Measurements from ENCODE around the gene TMSB10.
"Not testable (repeated sequence)": the region's sequence is repeated elsewhere in the genome, so short reads cannot be mapped to it uniquely, and the experiment has no call there.

TMSB10 gene

DNA sequence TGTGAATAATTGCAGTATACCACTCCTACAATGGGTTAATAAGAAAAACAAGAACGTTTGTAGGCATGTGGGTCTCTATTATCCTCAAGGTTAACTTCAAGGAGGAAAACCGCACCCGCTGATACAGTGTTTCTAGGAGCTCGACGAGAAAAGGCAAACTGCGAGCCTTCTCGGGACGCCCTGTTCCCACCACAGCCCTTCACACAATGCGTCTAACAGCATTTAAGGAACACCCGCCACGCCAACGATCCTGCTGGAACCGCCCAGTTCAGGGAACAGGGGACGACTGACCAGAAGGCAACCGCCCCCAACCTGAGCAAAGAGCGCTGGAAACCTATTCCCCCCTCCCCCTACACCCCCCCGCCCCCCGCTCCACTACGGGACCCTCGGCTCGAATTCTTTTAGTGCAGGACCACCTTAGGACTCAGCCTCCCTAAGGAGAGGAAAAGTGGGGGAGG lies 710 bp upstream of the TMSB10 start:
- peak; percentile 22 for DNase-seq (ENCODE audit: low spot score)

DNA sequence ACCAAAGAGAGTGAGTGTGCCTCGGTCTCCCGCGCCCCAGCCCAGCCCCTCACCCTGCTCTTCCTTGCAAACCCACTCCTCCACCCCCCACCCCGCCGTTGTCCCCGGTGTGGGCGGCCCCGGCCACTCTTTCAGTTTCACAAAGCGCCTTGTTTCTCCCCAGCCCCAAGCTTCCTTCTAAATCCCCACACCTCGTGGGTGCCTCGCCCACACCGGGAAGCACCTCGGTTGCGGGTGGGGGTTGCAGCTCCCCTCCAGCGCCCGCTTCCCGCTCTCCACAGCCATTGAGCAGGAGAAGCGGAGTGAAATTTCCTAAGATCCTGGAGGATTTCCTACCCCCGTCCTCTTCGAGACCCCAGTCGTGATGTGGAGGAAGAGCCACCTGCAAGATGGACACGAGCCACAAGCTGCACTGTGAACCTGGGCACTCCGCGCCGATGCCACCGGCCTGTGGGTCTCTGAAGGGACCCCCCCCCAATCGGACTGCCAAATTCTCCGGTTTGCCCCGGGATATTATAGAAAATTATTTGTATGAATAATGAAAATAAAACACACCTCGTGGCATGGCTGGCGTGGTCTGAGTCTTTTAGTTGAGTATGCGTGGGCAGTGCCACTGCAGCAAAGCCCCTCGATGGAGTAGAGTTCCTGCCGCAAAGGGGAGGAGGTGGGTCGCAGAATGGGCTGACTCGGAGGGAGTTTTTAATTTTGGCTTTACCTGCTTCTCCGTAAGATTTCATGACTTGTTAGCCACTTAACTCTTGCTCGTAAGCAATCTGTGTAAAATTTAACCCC lies 848 bp downstream of the TMSB10 start:
- peak; percentile 42 for DNase-seq (ENCODE audit: low spot score)

DNA sequence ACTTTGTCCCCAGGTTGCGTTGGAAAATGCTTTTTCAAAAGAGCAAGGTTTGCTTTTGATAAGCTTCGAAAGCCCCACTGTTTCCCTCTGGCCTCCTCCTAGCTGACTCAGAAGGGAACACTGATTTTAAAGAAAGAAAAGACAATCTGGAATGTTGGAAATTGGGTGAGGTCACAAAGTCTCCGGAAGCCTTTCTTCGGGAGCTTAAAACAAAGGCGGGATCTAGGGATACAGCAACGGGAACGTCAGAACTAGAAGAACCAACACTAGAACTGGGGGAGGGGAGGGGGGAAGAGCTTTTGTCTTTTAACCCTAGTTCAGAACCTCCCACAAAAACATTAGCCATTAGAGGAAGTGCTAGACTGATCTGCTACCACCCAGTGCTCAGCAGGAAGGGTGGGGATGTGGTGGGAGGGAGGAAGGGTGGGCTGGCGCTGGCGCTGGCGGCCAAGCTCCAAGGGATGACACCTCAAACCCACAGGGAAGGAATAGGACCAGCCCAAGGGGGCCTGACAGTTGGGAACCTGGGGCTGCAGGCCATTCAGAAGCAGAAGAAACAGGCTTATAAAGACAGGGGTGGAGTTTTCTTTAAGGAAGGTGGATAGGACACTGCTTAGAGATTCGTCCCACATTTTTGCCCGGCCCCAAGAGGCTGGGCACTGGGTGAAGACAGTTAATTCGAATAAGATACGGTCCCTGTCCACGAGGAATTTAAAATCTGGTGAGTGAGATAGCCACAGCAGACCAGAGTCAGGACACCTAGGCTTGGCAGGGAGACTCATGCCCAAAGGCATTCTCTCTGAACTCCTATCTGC lies 1.7 kb downstream of the TMSB10 start:
- DNase-seq (ENCODE audit: low spot score): peak; percentile 74

DNA sequence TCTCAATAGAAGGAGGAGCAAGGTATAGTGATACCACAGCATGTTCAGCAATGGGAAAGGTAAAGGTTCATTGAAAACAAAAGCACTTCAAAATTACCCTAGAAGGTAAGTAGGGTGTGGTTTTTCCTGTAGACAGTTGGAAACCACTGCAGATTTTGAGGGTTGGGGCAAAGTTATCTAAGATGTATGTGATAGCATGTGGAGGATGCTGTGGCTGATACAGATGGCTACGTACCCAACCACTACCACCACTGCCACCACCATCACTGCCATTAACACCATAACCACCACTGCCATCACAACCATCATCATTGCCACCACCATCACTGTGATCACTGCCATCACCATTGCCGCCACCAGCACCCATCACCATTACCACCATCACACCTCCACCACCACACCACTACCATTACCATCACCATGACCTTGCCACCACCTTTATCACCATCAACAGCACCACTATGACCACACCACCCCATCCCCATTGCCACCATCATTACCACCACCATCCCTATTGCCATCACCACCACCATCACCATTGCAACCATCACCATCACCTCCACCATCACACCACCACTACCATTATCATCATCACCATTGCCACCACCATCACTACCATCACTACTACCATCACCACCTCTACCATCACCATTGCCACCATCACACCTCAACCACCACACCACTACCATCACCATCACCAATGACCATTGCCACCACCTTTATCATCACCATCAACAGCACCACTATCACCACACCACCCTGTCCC lies 3.7 kb downstream of the TMSB10 start:
- peak; percentile 72 for DNase-seq (ENCODE audit: low spot score)

DNA sequence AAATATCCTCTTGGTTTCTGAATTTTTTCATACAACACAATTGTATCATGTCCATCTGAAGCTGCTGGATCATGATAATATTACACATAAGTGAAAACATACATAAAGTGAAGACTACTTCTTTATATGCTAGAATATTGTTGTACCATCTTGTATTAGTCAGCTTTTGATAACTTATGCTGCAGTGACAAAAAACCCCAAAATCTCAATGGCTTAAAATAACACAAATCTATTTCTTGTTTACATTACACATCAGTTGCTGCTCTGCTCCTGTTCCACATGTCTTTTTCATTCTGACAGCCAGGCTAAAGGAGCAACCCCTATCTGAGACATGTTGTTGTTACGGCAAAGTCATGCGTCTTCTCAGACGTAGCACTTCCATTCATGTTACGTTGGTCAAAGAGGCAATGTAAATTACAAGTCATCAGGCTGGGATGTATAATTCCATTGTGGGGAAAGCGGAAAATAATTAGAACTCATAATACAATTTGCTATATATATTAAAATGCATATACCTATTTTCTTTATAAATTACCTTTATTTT lies 5.8 kb downstream of the TMSB10 start:
- DNase-seq (ENCODE audit: low spot score): no peak

DNA sequence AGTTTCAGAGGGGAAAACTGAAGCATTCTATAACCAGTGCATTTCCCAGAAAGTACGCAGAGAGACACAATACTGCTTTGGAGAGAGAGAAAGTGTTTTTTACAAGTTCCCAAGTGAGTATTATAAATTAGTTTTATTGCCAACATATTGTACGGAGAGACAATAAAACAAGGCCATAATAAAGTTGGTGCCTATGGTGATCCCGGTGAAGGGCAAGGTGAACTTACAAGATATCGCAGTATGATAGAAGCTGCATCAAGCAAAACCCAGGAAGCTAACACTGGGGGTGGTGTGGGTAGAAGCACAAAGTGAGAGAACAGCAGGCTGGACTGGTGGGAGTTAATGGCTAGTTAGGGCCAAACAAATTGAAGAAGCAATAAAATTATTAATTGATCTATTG lies 7.5 kb downstream of the TMSB10 start:
- DNase-seq (ENCODE audit: low spot score): no peak

DNA sequence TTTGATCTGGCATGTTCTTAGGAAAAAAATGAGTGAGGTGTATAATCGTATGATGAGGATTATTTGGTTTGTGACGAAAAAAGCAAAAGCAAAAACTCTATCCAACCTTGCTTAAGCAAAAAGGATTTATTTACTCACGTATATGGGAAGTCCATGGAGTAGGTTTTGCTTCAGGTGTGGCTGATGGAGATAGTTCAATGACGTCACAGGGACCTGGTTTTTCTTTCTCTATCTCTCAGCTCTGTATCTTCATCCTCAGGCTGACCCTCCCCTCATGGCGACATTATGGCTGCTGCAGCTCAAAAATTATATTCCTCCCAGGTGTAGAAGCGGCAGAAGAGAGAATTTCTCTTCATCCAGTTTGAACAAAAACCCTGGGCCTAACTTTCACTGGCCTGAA lies 8.9 kb downstream of the TMSB10 start:
- no peak for DNase-seq (ENCODE audit: low spot score)

DNA sequence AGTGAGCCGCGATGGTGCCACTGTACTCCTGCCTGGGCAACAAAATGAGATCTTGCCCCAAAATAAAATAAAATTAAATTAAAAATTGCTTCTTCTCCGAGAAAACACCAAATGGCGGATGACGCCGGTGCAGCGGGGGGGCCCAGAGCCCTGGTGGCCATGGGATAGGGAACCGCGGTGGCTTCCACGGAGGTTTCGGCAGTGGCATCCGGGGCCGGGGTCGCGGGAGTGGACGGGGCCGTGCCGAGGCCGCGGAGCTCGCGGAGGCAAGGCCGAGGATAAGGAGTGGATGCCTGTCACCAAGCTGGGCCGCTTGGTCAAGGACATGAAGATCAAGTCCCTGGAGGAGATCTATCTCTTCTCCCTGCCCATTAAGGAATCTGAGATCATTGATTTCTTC lies 10.2 kb downstream of the TMSB10 start:
- DNase-seq (ENCODE audit: low spot score): not testable (repeated sequence)

DNA sequence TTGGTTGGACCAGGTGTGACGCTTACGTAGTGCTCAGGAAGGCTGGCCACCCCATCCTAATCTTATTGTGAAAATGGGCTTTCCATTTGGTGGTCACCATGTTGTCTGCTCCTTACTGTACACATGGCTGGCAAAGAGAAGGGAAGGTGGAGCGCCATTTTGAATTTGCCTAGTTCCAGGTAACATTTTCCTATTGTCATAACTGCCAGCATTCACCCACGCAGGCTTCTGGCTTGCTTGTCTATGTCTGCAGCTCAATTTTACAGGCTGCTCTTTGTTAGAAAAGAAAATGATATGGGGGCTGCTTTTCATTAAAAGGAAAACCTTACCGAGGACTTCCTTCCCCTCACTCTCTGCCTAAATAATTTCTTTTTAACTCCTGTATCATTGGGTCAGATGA lies 12.4 kb downstream of the TMSB10 start:
- DNase-seq (ENCODE audit: low spot score): not testable (repeated sequence)

DNA sequence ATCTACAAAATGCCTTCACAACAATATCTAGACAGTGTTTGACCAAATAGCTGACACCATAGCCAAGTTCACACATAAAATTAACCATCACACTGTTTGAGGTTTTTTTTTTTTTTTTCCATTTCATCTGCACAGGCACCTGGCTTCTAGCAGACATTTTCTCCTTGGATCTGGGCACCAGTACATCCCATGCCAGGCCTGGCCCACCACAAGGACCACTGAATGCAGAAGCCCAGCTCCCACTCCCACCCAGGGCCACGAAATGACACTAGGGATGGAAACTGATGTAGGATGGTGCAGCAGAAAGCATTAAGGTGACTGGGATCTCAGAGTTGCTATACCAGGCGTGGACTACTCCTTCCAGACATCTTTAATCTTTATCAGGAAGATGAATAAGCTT lies 13.0 kb downstream of the TMSB10 start:
- no peak for DNase-seq (ENCODE audit: low spot score)

DNA sequence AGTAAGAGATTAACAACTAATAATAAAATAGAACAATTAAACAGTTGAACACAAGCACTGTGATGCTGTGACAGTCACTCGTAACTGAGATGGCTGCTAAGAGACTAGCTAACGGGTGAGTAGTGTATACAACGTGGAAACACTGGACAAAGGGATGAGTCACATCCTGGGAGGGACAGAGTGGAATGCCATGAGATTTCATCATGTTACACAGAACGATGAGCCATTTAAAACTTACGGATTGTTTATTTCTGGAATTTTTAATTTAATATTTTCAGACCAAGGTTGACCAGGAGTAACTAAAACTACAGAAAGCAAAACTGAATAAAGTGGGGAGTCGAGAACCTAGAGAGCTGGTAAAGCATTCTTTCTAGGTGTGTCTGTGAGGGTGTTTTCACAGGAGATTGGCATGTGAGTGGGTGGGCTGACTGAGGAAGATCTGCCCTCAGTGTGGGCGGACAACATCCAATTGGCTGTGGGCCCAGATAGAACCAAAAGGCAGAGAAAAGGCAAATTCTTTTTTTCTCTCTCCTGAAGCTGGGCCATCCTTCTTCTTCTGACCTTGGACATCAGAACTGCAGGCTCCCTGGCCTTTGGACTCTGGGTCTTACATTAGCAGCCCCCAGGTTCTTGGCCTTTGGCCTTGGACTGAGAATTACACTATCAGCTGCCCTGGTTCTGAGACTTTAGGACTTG lies 14.6 kb downstream of the TMSB10 start:
- peak; percentile 12 for DNase-seq (ENCODE audit: low spot score)

DNA sequence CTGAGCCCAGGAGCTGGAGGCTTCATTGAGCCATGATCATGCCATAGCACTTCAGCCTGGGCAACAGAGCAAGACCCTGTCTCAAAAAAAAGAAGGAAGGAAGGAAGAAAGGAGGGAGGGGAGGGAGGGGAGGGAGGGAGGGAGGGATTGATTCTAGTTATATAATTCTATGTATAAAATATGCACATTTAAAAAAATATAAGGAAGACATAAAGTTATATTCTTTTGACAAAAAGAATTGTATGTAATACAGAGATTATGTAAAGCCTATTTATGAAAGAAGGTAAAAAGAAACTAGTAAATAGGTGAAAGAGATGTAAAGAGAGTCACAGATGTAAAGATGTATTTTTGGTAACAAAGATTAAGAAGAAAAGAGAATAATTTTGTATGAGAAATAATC lies 17.6 kb downstream of the TMSB10 start:
- DNase-seq (ENCODE audit: low spot score): no peak

DNA sequence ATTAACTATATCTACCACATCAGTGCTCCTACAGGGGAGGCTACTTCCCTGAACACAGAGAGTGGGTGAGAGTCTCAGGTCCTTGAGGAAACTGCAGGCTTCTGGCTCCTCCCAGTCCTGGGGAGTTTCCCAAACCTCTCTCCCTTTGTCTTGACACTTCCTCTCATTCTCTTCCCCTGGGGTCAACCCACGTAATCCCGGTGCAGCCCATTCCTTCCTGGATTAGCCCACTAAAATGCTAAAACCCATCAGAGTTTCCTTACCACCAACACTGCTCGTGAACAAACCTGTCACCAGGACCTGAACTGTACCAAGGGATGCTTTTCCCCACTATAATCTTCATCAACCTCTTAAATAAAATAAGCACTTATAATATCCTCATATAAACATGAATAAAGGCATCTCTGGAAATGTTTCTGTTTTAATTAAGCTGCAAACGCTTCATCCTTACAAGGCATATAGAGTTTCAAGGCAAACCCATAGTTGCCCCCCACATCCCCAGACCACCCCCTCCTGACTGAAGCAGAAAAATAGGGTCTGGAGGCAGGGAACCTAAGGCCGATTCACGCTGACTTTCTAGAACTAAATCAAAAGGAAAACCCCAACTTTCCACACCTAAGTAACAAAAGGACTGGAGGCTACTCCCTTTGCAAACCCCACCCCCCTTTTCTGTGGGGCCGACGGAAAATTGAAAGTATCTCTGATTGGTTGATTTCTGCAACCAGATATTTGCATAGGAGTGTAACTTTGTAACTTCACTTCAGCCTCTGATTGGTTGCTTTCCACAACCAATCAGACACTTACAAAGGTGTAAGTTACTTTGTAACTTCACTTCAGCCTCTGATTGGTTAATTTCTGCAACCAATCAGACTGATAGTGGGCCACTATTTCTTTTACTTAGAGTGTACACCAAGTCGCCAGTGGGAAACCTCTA lies 19.0 kb downstream of the TMSB10 start:
- peak; percentile 60 for DNase-seq (ENCODE audit: low spot score)

DNA sequence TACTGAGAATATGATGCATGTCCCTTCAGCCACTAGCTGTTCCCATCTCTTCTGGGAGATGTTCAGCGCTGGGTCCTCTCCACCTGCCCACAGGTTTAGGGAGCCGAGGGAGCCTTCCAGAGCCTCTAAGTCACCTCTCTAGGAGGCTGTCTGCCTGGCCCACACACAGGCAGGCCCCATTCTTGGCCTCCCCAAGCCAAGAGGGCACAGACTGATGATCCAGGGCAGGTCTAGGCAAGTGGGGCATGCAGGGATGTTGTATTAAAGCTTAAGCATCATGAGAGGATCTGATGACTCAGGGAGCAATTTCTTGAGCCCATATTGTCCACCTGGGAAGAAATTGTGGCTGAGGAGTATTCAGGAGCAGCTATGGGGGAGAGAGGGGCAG lies 19.9 kb downstream of the TMSB10 start:
- no peak for DNase-seq (ENCODE audit: low spot score)

DNA sequence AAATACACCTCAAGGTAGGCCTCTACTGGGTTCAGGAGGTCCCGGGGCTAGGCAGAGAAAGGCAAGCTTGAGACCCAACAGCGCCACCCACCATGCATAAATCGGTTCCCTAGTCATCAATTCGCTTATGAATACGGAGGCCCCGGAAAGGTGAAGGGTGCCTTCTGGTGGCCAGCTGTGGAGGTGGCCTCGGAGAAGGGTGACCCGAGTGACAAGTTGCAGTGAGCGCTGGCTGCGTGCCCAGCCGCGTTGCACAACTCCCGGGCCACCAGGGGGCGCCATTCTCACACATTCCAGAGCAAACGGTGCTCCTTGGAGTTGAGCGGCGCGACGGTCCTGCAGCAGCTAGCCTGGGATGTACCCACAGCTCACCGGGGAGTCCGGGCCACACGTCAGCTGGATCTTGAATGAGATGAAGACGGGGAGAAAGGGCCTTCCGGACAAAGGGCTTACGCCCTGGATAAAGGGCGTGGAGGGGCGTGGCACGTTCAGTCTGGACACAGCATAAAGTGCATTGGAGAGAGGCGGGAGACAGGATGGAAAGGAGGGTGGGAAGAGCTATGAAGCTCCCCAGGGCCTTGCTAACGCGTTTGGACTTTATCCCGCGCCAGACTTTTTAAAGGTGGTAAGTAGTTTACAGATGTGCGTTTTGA lies 20.4 kb downstream of the TMSB10 start:
- DNase-seq (ENCODE audit: low spot score): peak; percentile 97

DNA sequence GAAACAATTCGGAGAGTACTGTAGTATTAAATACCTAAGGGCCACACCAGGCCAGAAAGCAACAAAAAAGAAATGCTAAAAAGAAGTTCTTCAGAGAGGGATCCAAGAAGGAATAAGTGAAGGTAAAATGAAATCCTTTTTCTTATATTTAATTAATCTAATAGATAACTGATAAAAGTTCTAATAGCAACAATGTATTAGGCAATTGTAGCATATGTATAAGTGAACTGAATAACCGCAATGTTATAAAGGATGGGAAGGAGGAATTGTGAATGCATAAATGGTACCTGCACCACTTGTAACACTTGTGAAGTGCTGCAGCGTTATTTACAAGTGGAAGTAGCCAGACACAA lies 21.8 kb downstream of the TMSB10 start:
- no peak for DNase-seq (ENCODE audit: low spot score)

DNA sequence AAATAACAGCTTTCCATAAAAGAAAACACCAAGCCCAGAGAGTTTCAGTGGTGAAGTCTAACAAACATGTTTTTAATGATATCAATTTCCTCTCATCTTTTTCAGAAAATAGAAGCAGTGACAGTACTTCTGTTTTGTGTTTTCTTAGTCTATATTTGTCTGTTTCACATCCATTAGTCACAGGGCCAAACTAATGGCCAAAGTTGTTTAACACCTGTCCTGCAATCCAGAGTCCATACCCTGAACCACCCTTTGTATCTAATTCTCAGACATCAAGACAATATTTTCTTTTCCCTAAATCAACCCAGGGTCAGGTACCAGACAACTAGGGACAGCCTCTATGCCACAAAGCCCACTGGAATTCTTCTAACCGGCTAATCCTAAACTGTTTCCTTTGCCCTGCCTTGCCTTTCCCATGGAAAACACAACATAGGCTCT lies 25.9 kb downstream of the TMSB10 start:
- DNase-seq (ENCODE audit: low spot score): no peak

DNA sequence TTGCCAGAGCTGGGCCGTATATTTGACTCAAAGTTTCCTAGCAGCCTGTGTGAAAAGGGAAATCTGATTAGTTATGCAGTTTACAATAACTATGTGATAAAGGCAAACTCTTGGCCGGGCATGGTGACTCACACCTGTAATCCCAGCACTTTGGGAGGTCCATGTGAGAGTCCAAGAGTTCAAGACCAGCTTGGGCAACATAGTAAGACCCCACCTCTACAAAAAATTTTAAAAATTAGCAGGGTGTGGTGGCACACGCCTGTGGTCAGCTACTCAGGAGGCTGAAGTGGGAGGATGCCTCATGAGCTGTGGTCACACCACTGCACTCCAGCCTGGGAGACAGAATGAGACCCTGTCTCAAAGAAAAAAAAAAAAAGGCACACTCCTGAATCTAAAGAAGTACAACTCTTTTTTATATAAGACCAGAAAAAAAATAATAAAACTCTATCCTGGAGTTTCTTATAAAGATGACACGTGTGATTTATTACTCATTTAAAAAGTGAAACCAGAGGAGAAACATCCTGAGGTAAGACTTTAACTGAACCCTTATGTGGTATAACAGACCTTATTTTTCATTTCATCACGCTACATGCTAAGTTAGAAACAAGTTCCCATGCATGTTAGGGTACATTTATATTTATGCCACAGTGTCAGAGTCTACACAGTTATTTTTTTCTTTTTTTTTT lies 32.9 kb downstream of the TMSB10 start:
- DNase-seq (ENCODE audit: low spot score): peak; percentile 27

DNA sequence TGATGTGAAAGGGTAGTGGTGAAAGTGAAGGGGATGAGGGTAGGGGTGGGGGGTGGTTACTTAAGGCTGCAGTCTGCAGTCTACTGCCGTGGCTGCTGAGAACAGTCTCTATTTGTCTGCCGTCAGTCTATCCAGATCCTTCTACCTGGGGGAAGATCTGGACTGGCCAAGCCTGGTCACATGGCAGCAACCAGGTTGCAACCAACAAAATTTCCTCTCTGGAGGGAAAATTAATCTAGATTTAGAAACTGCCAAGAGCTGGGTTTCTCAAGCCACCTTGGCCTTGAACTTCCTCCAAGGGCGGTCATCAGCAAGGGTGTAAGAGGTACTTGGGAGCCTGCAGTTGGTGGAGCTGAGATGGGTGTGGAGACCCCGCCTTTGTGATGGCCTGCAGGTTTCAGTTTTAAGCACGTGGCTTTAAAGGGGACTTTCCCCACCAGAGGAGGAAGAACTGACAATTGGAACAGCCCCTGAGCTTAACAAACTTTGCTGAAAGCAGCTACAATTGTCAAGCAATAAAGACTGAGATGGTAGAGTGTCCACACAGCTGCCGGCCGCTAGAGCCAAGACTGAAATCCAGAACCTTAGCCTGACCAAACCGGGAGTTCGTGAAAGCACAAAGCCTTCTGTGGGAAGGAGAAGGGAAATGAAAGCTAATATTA lies 34.1 kb downstream of the TMSB10 start:
- DNase-seq (ENCODE audit: low spot score): peak; percentile 82

Data from CD4-positive, alpha-beta T cell treated with Interleukin-6 at 100 ng/mL for 8 hours (primary cell).